GM18498 (cell line): ENCODE measurements around the gene BRD7.

Experiments used
- ATAC-seq: cut with Tn5 transposase; IDR thresholded peaks from one replicate; pipeline ENCODE4 v1.9.1; 2021; ENCODE audit warnings: mild to moderate bottlenecking, moderate library complexity; ENCODE audit not compliant: unreplicated experiment

Gene BRD7

GRCh38 chr16:50390371-50390771 lies 21.6 kb upstream of the BRD7 start:
- ATAC-seq = no peak

GRCh38 chr16:50389900-50390299 lies 21.1 kb upstream of the BRD7 start:
- ATAC-seq = no peak

- ATAC-seq = no peak
Observed at GRCh38 chr16:50388496-50388895, 19.7 kb upstream of the BRD7 start.

GRCh38 chr16:50386774-50387173 lies 18.0 kb upstream of the BRD7 start:
- no peak for ATAC-seq

- ATAC-seq = no peak
Observed at GRCh38 chr16:50386139-50386538, 17.4 kb upstream of the BRD7 start.

- no peak for ATAC-seq
Observed at GRCh38 chr16:50384500-50385135, 15.8 kb upstream of the BRD7 start.

- no peak for ATAC-seq
Observed at GRCh38 chr16:50381679-50382440, 13.1 kb upstream of the BRD7 start.

GRCh38 chr16:50378417-50378816 lies 9.6 kb upstream of the BRD7 start:
- no peak for ATAC-seq

GRCh38 chr16:50377001-50377400 lies 8.2 kb upstream of the BRD7 start:
- ATAC-seq = no peak

GRCh38 chr16:50373780-50374179 lies 5.0 kb upstream of the BRD7 start:
- no peak for ATAC-seq

GRCh38 chr16:50373345-50373701 lies 4.5 kb upstream of the BRD7 start:
- ATAC-seq = no peak

- no peak for ATAC-seq
Observed at GRCh38 chr16:50372611-50373344, 4.0 kb upstream of the BRD7 start.

- no peak for ATAC-seq
Observed at GRCh38 chr16:50371936-50372595, 3.3 kb upstream of the BRD7 start.

- no peak for ATAC-seq
Observed at GRCh38 chr16:50371036-50371716, 2.4 kb upstream of the BRD7 start.

GRCh38 chr16:50369133-50369804 lies 481 bp upstream of the BRD7 start:
- ATAC-seq = peak; percentile 2

- no peak for ATAC-seq
Observed at GRCh38 chr16:50367777-50368409, 895 bp downstream of the BRD7 start.

- no peak for ATAC-seq
Observed at GRCh38 chr16:50365791-50366575, 2.8 kb downstream of the BRD7 start.

- no peak for ATAC-seq
Observed at GRCh38 chr16:50363656-50364055, 5.1 kb downstream of the BRD7 start.

GRCh38 chr16:50360779-50361178 lies 8.0 kb downstream of the BRD7 start:
- ATAC-seq = no peak
